Stimulated activated CD4-positive, alpha-beta T cell treated with anti-CD3 and anti-CD28 coated beads, Interleukin-15, amount 100 ng/mL, for 1 hour (primary cell): ENCODE measurements around the gene PIF1.
A peak's percentile ranks its signal among the peaks of the same experiment; 100 is the strongest.
"Not testable (repeated sequence)": the region's sequence is repeated elsewhere in the genome, so short reads cannot be mapped to it uniquely, and the experiment has no call there.

ENCODE experiments used
- DNase-seq, 2 donors: peaks; one replicate each; pipeline ENCODE4 v3.0.0-alpha.2; 2020; ENCODE audit warnings: low read depth in 1 of 2, low spot score in 1 of 2

PIF1 gene

GRCh38 chr15:64809649-64810496 is 15.6 kb downstream of the PIF1 start:
- peak; percentile 34 for DNase-seq

GRCh38 chr15:64808785-64809453 is 16.5 kb downstream of the PIF1 start:
- DNase-seq = no peak

DNA sequence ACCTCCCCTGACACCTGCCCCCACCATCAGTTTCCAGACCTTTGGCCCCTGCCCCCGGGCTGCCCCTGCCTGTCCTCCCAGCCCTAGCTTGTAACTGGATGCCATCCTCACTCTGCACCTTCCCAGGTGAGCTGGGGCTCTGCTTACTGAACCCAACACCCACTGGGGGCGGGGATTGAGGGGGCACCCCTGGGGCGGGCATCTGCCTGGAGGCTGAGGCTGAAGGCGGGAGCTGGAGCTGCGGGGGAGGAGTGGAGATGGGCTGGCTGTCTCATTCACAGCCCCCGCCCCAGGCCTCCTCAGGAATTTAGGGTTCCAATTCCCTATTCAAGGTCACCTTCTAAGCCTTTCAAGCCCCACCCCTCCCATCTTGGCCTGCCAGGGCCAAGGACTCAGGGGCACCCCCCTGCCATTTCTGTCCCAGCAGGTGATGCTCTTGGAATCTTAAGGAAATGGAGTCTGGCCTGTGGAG is 17.7 kb downstream of the PIF1 start:
- DNase-seq = no peak

DNA sequence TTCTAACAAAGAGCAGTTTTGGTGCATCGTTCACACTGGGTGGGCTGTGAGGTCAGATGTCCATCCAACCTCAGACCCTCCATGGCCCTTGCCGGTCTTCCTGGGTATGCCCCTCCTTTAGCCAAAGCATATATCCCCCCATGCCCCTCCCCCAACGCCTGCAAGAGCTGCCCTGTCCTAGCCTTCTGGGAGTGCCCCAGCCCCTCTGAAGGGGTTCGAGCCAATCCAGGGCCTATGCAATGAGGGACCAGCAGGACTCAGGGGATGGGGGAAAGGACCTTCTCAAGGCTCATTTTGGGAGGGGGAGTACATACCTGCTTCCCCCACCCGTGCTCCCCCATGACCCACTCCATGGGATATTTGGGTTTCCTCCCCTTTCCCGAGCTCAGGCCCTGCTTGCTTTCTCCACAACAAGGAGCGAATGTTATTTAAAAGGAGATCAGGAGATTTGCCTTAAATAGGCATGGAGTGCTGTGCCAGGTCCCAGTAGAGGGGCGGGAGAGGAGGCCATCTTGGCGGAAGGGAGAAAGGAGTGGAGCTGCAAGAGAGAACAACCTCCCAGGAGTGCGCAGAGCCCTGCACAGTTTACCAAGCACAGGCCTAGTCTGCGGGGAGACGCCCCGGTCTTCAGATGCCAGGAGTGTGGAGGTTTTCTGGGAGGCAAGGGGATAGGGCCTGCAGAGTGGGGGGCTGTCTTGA is 18.2 kb downstream of the PIF1 start:
- no peak for DNase-seq

DNA sequence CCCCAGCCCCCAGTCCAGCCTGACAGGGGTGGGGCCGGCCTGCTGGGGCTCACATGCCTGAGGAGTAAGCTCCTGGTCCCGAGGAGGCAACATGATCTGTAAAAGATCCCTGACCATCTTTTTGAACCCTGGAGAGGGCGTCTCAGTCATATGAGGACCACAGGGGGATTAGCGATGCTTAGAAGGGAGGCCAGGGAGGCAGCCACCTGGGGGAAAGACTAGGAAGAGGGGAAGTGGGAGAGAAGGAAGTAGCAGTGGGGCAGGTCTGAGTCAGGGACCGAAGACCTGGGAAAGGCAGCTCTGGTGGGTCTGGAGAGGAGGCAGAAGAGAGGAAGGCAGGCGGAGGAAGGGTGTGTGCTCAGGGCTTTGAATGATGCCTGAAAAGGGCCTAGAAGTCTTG is 18.9 kb downstream of the PIF1 start:
- no peak for DNase-seq

- DNase-seq = no peak
Measured at GRCh38 chr15:64804619-64805018, 20.8 kb downstream of the PIF1 start.

GRCh38 chr15:64803526-64803925 is 21.9 kb downstream of the PIF1 start:
- DNase-seq = no peak

- DNase-seq = no peak
Measured at GRCh38 chr15:64800476-64800875, 25.0 kb downstream of the PIF1 start.

DNA sequence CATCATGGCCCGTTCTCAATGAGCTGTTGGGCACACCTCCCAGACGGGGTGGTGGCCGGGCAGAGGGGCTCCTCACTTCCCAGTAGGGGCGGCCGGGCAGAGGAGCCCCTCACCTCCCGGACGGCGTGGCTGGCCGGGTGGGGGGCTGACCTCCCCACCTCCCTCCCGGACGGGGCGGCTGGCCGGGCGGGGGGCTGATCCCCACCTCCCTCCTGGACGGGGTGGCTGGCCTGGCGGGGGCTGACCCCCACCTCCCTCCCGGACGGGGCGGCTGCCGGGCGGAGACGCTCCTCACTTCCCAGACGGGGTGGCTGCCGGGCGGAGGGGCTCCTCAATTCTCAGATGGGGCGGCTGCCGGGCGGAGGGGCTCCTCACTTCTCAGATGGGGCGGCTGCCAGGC is 26.5 kb downstream of the PIF1 start:
- DNase-seq = not testable (repeated sequence)

- DNase-seq = not testable (repeated sequence)
Measured at GRCh38 chr15:64795921-64796320, 29.5 kb downstream of the PIF1 start.

DNA sequence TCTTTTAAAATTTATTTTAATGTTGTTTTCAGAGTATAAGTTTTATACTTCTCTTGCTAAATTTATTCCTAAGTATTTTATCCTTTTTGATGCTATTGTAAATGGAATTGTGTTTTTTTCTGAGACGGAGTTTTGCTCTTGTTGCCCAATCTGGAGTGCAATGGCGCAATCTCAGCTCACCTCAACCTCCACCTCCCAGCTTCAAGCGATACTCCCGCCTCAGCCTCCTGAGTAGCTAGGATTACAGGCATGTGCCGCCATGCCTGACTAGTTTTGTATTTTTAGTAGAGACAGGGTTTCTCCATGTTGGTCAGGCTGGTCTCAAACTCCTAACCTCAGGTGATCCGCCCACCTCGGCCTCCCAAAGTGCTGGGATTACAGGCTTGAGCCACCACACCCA is 30.1 kb downstream of the PIF1 start:
- DNase-seq = not testable (repeated sequence)

DNA sequence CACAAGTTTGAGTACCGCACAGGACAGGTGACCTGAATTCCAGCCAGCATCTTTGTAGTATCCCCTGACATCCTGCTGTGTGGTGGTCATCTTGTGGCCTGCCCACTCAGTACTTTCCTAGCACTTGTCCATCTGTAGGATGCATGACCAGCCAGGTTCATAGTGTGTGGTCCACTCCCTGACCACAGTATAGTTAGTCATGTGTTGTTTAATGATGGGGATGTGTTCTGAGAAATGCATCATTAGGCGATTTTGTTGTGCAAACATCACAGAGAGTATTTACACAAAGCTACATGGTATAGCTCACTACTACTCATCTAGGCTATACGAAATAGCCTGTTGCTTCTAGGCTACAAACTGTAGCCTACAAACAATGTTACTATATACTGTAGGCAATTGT is 33.2 kb downstream of the PIF1 start:
- no peak for DNase-seq

GRCh38 chr15:64791401-64791800 is 34.0 kb downstream of the PIF1 start:
- no peak for DNase-seq

- DNase-seq = no peak
Measured at GRCh38 chr15:64783796-64784195, 41.7 kb downstream of the PIF1 start.

DNA sequence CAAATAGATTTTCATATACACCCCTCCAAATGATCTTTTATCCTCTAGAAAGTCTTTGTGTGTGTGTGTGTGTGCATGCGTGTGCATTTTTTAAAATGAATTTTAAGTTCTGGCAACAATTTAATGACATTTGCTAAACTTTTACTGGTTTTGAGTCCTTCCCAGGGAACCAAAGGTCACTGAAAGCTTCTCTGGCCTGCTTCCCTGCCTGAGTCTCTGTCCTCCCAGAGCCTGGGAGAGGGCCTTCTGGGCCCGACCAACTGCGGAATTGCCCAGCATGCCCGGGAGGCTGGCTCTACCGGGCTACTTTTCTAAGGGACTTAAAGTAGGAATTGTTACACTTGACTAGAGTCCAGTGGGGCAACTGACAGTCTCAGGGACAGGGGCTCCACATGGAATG is 42.7 kb downstream of the PIF1 start:
- DNase-seq = no peak

DNA sequence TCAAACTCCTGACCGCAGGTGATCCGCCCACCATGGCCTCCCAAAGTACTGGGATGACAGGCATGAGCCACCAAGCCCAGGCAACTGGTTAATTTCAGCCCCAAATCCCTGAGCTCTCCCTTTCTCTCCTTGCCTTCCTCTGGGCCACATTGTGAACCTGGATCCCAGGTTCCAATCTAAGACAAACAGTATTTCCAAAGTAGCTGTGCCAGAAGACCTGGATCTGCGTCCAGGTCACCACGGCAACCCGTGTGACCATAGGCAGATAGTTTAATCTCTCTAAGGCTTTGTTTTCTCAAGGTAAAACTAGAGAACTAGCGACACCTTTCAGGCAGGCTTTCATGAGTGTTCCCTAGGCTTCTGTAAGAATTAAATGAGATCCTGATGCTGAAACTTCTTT is 44.1 kb downstream of the PIF1 start:
- no peak for DNase-seq

GRCh38 chr15:64780600-64781156 is 44.8 kb downstream of the PIF1 start:
- DNase-seq = no peak

DNA sequence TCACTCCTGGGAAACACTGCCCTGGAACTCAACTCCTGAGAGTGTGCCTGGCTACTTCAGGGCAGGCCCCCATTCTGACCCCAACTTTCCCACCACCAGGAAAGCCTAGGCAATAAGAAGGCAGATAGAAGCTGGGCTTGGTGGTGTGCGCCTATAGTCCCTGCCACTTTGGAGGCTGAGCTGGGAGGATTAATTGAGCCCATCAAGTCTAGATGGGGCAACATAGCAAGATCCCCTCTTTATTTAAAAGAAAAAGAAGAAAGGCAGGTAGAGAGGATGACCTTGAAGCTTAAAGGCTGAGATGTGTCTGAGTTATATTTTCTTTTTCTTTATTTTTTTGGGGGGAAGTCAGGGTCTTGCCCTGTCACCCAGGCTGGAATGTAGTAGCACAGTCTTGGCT is 45.8 kb downstream of the PIF1 start:
- no peak for DNase-seq

- no peak for DNase-seq
Measured at GRCh38 chr15:64779024-64779423, 46.4 kb downstream of the PIF1 start.

DNA sequence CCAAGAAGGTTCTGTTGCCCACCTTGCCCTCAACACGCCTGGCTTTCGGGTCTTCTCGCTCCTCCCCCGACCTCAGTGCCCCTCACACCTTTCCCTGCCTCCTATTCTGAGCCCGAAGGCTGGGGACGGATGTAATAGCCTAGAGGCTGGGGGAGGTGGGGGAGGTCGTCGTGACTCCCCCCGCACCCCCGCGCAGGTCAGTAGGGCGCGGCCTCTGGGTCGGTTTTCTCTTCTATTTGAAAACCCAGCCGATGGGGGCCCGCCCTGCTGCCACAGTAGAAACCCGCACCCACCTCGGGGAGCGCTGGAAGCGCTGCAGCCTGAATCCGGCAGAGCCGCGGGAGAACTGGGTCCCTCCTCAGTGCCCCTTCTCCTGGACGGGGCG is 49.1 kb downstream of the PIF1 start:
- DNase-seq = no peak

GRCh38 chr15:64775551-64776401 is 49.7 kb downstream of the PIF1 start, which contains the start of gene RBPMS2:
TSS of gene RBPMS2 (minus strand) at chr15:64775589. CDS start at chr15:64775319, 270 bp downstream.
- DNase-seq = no peak
